AG09309 (cell line): Measurements from ENCODE around the gene VAMP2.

Experiments
- DNase-seq: peaks from one replicate; pipeline ENCODE4 v3.0.0-alpha.2; 2010; ENCODE audit warnings: low read depth
- H3K4me3 ChIP-seq: 2 replicates; pipeline ENCODE4 v1.5.1; 2011; ENCODE audit warnings: mild to moderate bottlenecking, low read depth, low read length, moderate library complexity; ENCODE audit not compliant: control insufficient read depth
- CTCF ChIP-seq: IDR thresholded peaks from 2 replicates; pipeline ENCODE4 v1.5.1; 2011; ENCODE audit warnings: mild to moderate bottlenecking, low read depth, low read length, inconsistent platforms; ENCODE audit not compliant: insufficient read depth, control insufficient read depth; ENCODE audit errors: missing control alignments

VAMP2 gene

GRCh38 chr17:8137645-8138373 is 24.9 kb downstream of the VAMP2 start:
- TF ChIP-seq CTCF = no peak
- H3K4me3 ChIP-seq = peak overlapping the region; percentile 21; the same call in 1 of the 2 replicates
- no peak for DNase-seq

DNA sequence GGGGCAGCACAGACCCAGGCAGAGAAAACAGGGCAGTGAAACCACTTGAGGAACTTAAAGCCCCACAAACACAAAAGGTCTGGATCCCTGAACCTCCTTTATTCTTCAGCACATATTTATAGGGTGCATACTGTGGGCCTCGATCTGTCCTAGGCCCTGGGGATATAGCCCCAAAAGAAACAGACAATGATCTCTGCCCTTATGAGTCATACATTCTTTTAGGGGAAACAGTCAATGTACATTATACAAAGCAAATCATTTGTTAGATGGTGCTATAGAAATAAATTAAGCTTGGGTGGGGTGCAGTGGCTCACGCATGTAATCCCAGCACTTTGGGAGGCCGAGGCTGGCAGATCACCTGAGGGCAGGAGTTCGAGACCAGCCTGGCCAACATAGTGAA is 28.8 kb downstream of the VAMP2 start:
- TF ChIP-seq CTCF = no peak
- DNase-seq = no peak
- H3K4me3 ChIP-seq = no peak overlapping the region

- no peak for TF ChIP-seq CTCF
- no peak for DNase-seq
- no peak overlapping the region for H3K4me3 ChIP-seq
These were observed 29.3 kb downstream of the VAMP2 start for GRCh38 chr17:8133399-8133798.

GRCh38 chr17:8131844-8132441 is 30.8 kb downstream of the VAMP2 start:
- TF ChIP-seq CTCF = no peak
- H3K4me3 ChIP-seq = no peak overlapping the region
- DNase-seq = no peak

DNA sequence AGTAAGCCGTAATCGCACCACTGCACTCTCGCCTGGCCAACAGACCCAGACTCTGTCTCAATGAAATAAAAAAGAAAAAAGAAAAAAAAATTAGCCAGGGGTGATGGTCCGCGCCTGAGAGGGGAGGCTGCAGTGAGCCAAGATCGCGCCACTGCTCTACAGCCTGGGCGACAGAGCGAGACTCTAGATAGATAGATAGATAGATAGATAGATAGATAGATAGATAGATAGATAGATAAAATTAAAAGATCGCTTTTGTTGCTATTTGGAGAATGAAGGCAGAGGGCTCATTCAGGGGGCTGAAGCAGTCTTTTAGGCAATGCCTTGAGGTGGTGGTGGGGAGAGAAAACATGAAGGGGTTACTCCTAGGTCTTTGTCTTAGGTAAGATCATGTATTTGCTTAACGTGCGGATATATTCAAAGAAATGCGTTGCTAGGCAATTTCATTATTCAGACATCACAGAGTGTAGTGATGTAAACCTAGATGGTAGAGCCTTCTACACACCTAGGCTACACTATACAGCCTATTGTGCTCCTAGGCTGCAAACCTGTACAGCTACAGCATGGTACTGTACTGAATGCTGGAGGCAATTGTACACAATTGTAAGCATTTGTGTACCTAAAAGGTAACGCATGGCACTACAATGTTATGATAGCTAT is 34.5 kb downstream of the VAMP2 start:
- no peak overlapping the region for H3K4me3 ChIP-seq
- no peak for DNase-seq
- no peak for TF ChIP-seq CTCF

DNA sequence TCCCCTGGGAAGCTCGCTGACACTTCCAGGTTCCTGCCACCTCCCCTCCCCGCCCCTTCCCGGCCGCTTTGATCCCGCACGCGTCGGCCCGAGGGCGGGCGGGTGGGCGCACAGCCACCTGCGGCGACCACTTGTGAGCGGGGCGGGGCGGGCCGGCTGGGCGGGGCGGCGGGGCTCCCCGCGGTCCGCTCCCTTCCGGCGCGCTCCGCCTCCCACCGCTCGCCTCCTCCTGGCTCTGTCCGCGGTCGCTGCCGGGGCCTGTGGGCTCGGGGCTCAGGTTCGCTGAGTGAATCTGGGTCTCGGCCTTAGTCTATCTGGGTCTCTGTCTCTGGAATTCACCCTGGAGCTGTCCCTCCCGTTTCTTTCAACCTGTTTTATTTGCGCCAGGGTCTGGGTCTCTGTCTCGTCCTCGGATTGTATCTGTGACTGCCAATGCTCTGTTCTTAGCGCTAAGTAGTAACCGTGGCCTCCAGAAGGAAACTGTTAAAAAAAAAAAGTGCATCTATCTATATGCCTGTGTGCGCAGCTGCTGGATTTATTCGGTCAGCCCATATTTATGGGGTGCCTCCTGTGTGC is 36.2 kb downstream of the VAMP2 start:
- no peak for TF ChIP-seq CTCF
- H3K4me3 ChIP-seq = peak overlapping the region; percentile 49
- DNase-seq = no peak
